HCT116 (cell line): ENCODE data around the gene KDM2B. TPM values are rescaled to one million over a fixed set of nuclear protein-coding genes. Genes with fewer than 3 reads are reported as not detected.

ENCODE experiments used
- ATAC-seq: fragments of 200-7000 bp; cut with Tn5 transposase; 2 replicates; pipeline ENCODE4 v1.9.1; 2020; ENCODE audit warnings: mild to moderate bottlenecking, moderate library complexity
- BruUV-seq: library from RNA; stranded (reverse); fragments of 400-500 nt; replicated peaks from 2 replicates; lab custom pipeline; 2021; lab: Mats Ljungman, UMichigan
- CTCF ChIA-PET: fragments of 300-600 bp; sonication (Branson Sonifier 250); formaldehyde crosslinking; loops from one replicate; lab custom pipeline; 2021; ENCODE audit warnings: antibody characterized with exemption; lab: Charles Lee
- POLR2A ChIA-PET: fragments of 300-600, 350-600 bp; sonication (Branson Sonifier 250); formaldehyde crosslinking; loops from one replicate; lab custom pipeline; 2021; ENCODE audit warnings: antibody characterized with exemption; lab: Charles Lee
- RAD21 ChIA-PET, 2 experiments: fragments of 300-600 bp; sonication (Branson Sonifier 250); formaldehyde crosslinking; loops; one replicate each; lab custom pipeline; 2023; ENCODE audit warnings: low total read pairs in 2 of 2; ENCODE audit not compliant: uncharacterized antibody in 2 of 2, unreplicated experiment in 2 of 2, low non-redundant PET in 1 of 2; lab: Charles Lee
- DNase-seq: peaks from one replicate; pipeline ENCODE4 v3.0.0-alpha.2; 2010; ENCODE audit warnings: low read depth, low spot score
- H2AFZ ChIP-seq: fragments of 200-600 bp; shearing (Covaris generic), sonication (generic); 2 replicates; pipeline ENCODE4 v1.6.1; 2017; ENCODE audit warnings: low read depth, mixed run types, mixed read lengths, antibody characterized with exemption, low read length; ENCODE audit not compliant: poor library complexity, severe bottlenecking
- H3K27ac ChIP-seq: 2 replicates; pipeline ENCODE4 v1.5.1; 2012; ENCODE audit warnings: low read depth, low read length
- H3K27me3 ChIP-seq: fragments of 200-600 bp; sonication (generic); 2 replicates; pipeline ENCODE4 v1.6.1; 2016; ENCODE audit warnings: mixed run types, low read length, mixed read lengths; ENCODE audit not compliant: insufficient read depth
- H3K36me3 ChIP-seq, 2 experiments: fragments of 200-500 bp in 1 of 2; fragments of 200-600 bp in 1 of 2; sonication (Bioruptor generic) in 1 of 2; sonication (generic) in 1 of 2; 2 replicates each; pipeline versions ENCODE4 v1.5.1 to v1.6.1; 2014 to 2016; ENCODE audit warnings: low read length in 2 of 2, inconsistent platforms in 1 of 2, mixed read lengths in 1 of 2, mixed run types in 1 of 2; ENCODE audit not compliant: insufficient read depth in 2 of 2, control insufficient read depth in 1 of 2
- H3K4me1 ChIP-seq, 2 experiments: fragments of 200-600 bp in 1 of 2; sonication (generic) in 1 of 2; 2 replicates each; pipeline versions ENCODE4 v1.5.1 to v1.6.1; 2012 to 2017; ENCODE audit warnings: low read length in 2 of 2, inconsistent platforms in 1 of 2, mild to moderate bottlenecking in 1 of 2, mixed read lengths in 1 of 2, mixed run types in 1 of 2, moderate library complexity in 1 of 2; ENCODE audit not compliant: insufficient read depth in 2 of 2, control insufficient read depth in 1 of 2
- H3K4me2 ChIP-seq: fragments of 200-600 bp; sonication (generic); 2 replicates; pipeline ENCODE4 v1.6.1; 2017; ENCODE audit warnings: mixed run types, low read length, mixed read lengths
- H3K4me3 ChIP-seq, 2 experiments: fragments of 200-600 bp in 1 of 2; sonication (generic) in 1 of 2; replicated peaks in 1 of 2; 2 replicates each; pipeline ENCODE4 v1.5.1; 2011 to 2016; ENCODE audit warnings: low read length in 2 of 2, control low read depth in 1 of 2, low read depth in 1 of 2, mild to moderate bottlenecking in 1 of 2, mixed read lengths in 1 of 2, mixed run types in 1 of 2
- H3K79me2 ChIP-seq: fragments of 200-600 bp; sonication (generic); 2 replicates; pipeline ENCODE4 v1.6.1; 2017; ENCODE audit warnings: mild to moderate bottlenecking, mixed run types, low read length, moderate library complexity, mixed read lengths; ENCODE audit not compliant: insufficient read depth
- H3K9ac ChIP-seq: fragments of 200-600 bp; sonication (generic); 2 replicates; pipeline ENCODE4 v1.6.1; 2016; ENCODE audit warnings: low read length, mixed read lengths
- H3K9me2 ChIP-seq: fragments of 200-600 bp; sonication (generic), shearing (Covaris generic); 2 replicates; pipeline ENCODE4 v1.6.1; 2017; ENCODE audit warnings: mixed run types, mild to moderate bottlenecking, moderate library complexity; ENCODE audit not compliant: insufficient read depth
- H3K9me3 ChIP-seq, 2 experiments: fragments of 200-500 bp in 1 of 2; fragments of 200-600 bp in 1 of 2; sonication (Bioruptor generic) in 1 of 2; sonication (generic) in 1 of 2; 2 replicates each; pipeline ENCODE4 v1.6.1; 2014 to 2017; ENCODE audit warnings: low read length in 2 of 2, mixed read lengths in 2 of 2, inconsistent platforms in 1 of 2, low read depth in 1 of 2, mild to moderate bottlenecking in 1 of 2, mixed run types in 1 of 2, moderate library complexity in 1 of 2; ENCODE audit not compliant: control insufficient read depth in 1 of 2, insufficient read depth in 1 of 2
- H4K20me1 ChIP-seq: fragments of 200-600 bp; sonication (generic), shearing (Covaris generic); 2 replicates; pipeline ENCODE4 v1.6.1; 2017; ENCODE audit warnings: mixed run types, mild to moderate bottlenecking, moderate library complexity; ENCODE audit not compliant: insufficient read depth
- EGR1 ChIP-seq: IDR thresholded peaks from 2 replicates; pipeline ENCODE4 v1.6.1; 2012; ENCODE audit warnings: low read depth
- JUND ChIP-seq: IDR thresholded peaks from 2 replicates; pipeline ENCODE4 v1.6.1; 2012
- POLR2A ChIP-seq: IDR thresholded peaks from 2 replicates; pipeline ENCODE4 v1.7.0; 2011; ENCODE audit warnings: borderline replicate concordance; ENCODE audit not compliant: insufficient read depth, insufficient read length; ENCODE audit errors: extremely low read depth
- SRF ChIP-seq: IDR thresholded peaks from 2 replicates; pipeline ENCODE4 v1.6.1; 2012; ENCODE audit warnings: low read depth
- ZNF274 ChIP-seq: fragments of 200-500 bp; sonication (Bioruptor generic); IDR thresholded peaks from 2 replicates; pipeline ENCODE4 v1.6.1; 2014; ENCODE audit warnings: mild to moderate bottlenecking, low read depth, low read length, inconsistent platforms
- intact Hi-C: fragments of 100-400 bp; cut with micrococcal nuclease; formaldehyde crosslinking; loops from 2 replicates; pipeline ENCODE4 v1.10.0; 2022
- total RNA-seq: library from RNA; stranded (reverse); gene quantifications from one replicate; pipeline ENCODE4 v1.2.1, GENCODE V29; 2021; ENCODE audit not compliant: unreplicated experiment
- TF ChIP-seq, protein P1 (sequence below): IDR thresholded peaks from 2 replicates; pipeline ENCODE4 v1.6.1; 2012; ENCODE audit warnings: low read depth
- TF ChIP-seq, protein P2 (sequence below), 3 experiments: fragments of 200-600 bp in 1 of 3; sonication (generic) in 1 of 3; IDR thresholded peaks in 2 of 3; conservative IDR thresholded peaks in 1 of 3; 2 replicates each; pipeline ENCODE4 v1.5.1; 2012 to 2017; ENCODE audit warnings: low read depth in 2 of 3, low read length in 2 of 3, antibody characterized with exemption in 1 of 3, borderline replicate concordance in 1 of 3, control low read depth in 1 of 3, mild to moderate bottlenecking in 1 of 3, mixed read lengths in 1 of 3, mixed run types in 1 of 3, moderate library complexity in 1 of 3; ENCODE audit not compliant: insufficient read depth in 1 of 3

The KDM2B gene
- total RNA-seq, 1 experiment from 2014 or later = 36.7 TPM

DNA sequence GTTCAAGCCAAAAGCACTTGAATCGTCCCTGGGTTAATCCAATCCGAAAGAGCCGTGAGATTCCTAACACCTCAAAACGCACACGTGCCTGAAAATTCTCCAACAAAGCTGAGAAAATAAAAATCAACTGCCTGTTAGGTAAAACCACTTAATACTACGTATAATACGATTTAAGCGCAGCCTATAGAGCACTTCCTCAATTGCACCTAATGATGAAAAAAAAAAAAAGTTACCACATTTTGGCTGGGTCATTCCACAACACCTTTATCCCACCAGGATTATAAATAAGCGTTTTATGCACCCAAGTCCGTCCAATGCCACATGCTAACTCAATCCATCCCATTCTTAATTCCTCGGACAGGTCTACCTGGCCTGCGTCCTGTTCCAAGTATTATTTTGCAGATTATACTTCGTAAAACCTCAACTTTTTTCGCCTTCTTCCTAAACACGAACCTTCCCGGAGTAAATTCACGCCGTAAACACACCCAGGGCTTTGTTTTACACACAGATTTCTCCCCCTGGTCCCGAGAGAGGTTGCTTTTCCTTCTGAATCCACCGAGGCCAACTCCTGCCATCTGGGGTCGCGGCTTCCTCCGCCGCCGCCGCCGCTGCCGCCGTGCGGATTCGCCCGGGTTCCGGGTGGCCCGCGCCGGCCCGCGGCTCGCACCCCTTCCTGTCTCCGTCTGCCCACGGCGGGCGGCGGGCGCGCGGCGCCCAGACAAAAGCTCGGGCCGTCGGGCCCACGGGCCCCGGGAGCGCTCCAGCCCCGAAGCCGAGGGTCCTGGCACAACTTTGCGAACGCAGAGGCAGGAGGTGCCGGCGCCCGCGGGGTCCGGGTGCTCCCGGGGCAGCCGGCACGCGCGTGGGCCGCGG lies 114.7 kb downstream of the KDM2B start:
- no peak overlapping the region for H2AFZ ChIP-seq
- H3K4me1 ChIP-seq = peaks cover 9 to 34% of the 10 kb centered on the region in 2 experiments; a peak in 3 of 4 replicates
- TF ChIP-seq POLR2A = no peak
- TF ChIP-seq ZNF274 = no peak
- TF ChIP-seq JUND = no peak
- TF ChIP-seq, protein P1, sequence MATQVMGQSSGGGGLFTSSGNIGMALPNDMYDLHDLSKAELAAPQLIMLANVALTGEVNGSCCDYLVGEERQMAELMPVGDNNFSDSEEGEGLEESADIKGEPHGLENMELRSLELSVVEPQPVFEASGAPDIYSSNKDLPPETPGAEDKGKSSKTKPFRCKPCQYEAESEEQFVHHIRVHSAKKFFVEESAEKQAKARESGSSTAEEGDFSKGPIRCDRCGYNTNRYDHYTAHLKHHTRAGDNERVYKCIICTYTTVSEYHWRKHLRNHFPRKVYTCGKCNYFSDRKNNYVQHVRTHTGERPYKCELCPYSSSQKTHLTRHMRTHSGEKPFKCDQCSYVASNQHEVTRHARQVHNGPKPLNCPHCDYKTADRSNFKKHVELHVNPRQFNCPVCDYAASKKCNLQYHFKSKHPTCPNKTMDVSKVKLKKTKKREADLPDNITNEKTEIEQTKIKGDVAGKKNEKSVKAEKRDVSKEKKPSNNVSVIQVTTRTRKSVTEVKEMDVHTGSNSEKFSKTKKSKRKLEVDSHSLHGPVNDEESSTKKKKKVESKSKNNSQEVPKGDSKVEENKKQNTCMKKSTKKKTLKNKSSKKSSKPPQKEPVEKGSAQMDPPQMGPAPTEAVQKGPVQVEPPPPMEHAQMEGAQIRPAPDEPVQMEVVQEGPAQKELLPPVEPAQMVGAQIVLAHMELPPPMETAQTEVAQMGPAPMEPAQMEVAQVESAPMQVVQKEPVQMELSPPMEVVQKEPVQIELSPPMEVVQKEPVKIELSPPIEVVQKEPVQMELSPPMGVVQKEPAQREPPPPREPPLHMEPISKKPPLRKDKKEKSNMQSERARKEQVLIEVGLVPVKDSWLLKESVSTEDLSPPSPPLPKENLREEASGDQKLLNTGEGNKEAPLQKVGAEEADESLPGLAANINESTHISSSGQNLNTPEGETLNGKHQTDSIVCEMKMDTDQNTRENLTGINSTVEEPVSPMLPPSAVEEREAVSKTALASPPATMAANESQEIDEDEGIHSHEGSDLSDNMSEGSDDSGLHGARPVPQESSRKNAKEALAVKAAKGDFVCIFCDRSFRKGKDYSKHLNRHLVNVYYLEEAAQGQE = no peak
- TF ChIP-seq SRF = no peak
- TF ChIP-seq EGR1 = no peak
- TF ChIP-seq, protein P2, sequence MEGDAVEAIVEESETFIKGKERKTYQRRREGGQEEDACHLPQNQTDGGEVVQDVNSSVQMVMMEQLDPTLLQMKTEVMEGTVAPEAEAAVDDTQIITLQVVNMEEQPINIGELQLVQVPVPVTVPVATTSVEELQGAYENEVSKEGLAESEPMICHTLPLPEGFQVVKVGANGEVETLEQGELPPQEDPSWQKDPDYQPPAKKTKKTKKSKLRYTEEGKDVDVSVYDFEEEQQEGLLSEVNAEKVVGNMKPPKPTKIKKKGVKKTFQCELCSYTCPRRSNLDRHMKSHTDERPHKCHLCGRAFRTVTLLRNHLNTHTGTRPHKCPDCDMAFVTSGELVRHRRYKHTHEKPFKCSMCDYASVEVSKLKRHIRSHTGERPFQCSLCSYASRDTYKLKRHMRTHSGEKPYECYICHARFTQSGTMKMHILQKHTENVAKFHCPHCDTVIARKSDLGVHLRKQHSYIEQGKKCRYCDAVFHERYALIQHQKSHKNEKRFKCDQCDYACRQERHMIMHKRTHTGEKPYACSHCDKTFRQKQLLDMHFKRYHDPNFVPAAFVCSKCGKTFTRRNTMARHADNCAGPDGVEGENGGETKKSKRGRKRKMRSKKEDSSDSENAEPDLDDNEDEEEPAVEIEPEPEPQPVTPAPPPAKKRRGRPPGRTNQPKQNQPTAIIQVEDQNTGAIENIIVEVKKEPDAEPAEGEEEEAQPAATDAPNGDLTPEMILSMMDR (IDR thresholded peaks at IDR 0.05 in 2 of 3, conservative IDR thresholded peaks at IDR 0.05 in 1 of 3; ENCODE audit: borderline replicate concordance in 1 of 3, insufficient read depth in 1 of 3, low read depth in 2 of 3, low read length in 2 of 3) = no peak
- H3K27ac ChIP-seq = peak overlapping the region; percentile 78
- H4K20me1 ChIP-seq = no peaks in the 10 kb centered on the region; the same call in 1 of the 2 replicates
- no peaks in the 10 kb centered on the region for H3K9me3 ChIP-seq
- peak overlapping the region; percentile 50 to 86 for H3K4me3 ChIP-seq
- H3K4me2 ChIP-seq = peak overlapping the region; percentile 89
- RAD21 ChIA-PET = no interaction called here
- peaks cover 48% of the 10 kb centered on the region for H3K79me2 ChIP-seq
- no peaks in the 10 kb centered on the region for H3K36me3 ChIP-seq
- intact Hi-C loops = no loop called here
- peak overlapping the region; percentile 90 for H3K9ac ChIP-seq
- TSS peak; percentile 80 for BruUV-seq
- no peaks in the 10 kb centered on the region for H3K9me2 ChIP-seq
- no peaks in the 10 kb centered on the region for H3K27me3 ChIP-seq
- ATAC-seq = no peak
- POLR2A ChIA-PET = no interaction called here
- no peak for DNase-seq
- CTCF ChIA-PET = interaction anchor here (0.8 to 1.3 kb wide), 2 partner anchors 12 to 23 kb away, joined by 3 read pairs; no protein-coding TSS in a partner anchor
